ENCODE data around the gene STAC3. TPM values are rescaled to one million over a fixed set of nuclear protein-coding genes. Genes with fewer than 3 reads are reported as not detected.

STAC3 gene
- total RNA-seq, 1 experiment from 2014 or later, result 3.3 TPM

- TF ChIP-seq ATF3 (CRISPR knock-in tag; conservative IDR thresholded peaks at IDR 0.05) (no peak), CDX4 (CRISPR knock-in tag; IDR thresholded peaks at IDR 0.05; ENCODE audit: borderline replicate concordance) (no peak), RORB (CRISPR knock-in tag; IDR thresholded peaks at IDR 0.05) (no peak), ZMAT4 (CRISPR knock-in tag; IDR thresholded peaks at IDR 0.05) (no peak), E2F5 (CRISPR knock-in tag; IDR thresholded peaks at IDR 0.05) (no peak), E2F1 (CRISPR knock-in tag; IDR thresholded peaks at IDR 0.05) (no peak), ZNF138 (CRISPR knock-in tag; conservative IDR thresholded peaks at IDR 0.05) (no peak), ZNF423 (CRISPR knock-in tag; IDR thresholded peaks at IDR 0.05) (no peak)
Measured at GRCh38 chr12:57201631-57202030, 49.4 kb downstream of the STAC3 start (continued).

- Mint-ChIP-seq H3K27me3 (ENCODE audit: low read depth) (no peaks in the 10 kb centered on the region), H3K9me3 (no peaks in the 10 kb centered on the region), H3K4me3 (no peak overlapping the region), H3K27ac (no peak overlapping the region), H3K36me3 (peaks cover 67% of the 10 kb centered on the region), H3K4me1 (no peaks in the 10 kb centered on the region)
- TF ChIP-seq ESRRA (CRISPR knock-in tag; IDR thresholded peaks at IDR 0.05; ENCODE audit: borderline replicate concordance) (no peak), NFYB (CRISPR knock-in tag; conservative IDR thresholded peaks at IDR 0.05; ENCODE audit: low read depth) (no peak), ETV6 (CRISPR knock-in tag; IDR thresholded peaks at IDR 0.05) (no peak), NFATC4 (CRISPR knock-in tag; IDR thresholded peaks at IDR 0.05) (no peak), ZSCAN18 (CRISPR knock-in tag; IDR thresholded peaks at IDR 0.05) (no peak), TCF7 (CRISPR knock-in tag; IDR thresholded peaks at IDR 0.05; ENCODE audit: low read depth) (no peak), JAZF1 (CRISPR knock-in tag; IDR thresholded peaks at IDR 0.05) (no peak)
- no peak for DNase-seq (ENCODE audit: low spot score)
- ATAC-seq, result no peak
- ChIA-PET CTCF (no interaction called here), POLR2A (no interaction called here)
Measured at GRCh38 chr12:57201219-57201618, 49.8 kb downstream of the STAC3 start.

- DNase-seq (ENCODE audit: low spot score) (no peak), ATAC-seq (no peak)
- no peak for TF ChIP-seq IRF2 (CRISPR knock-in tag; IDR thresholded peaks at IDR 0.05; ENCODE audit: borderline replicate concordance, low read depth)
- TF ChIP-seq NR2C2 (CRISPR knock-in tag; IDR thresholded peaks at IDR 0.05), result no peak
- TF ChIP-seq JUN (CRISPR knock-in tag; IDR thresholded peaks at IDR 0.05), result no peak
- TF ChIP-seq ZNF317 (CRISPR knock-in tag; IDR thresholded peaks at IDR 0.05; ENCODE audit: borderline replicate concordance, low read depth), result no peak
- CTCF ChIA-PET, result no interaction called here
- no peak overlapping the region for H3K4me3 Mint-ChIP-seq
- no peaks in the 10 kb centered on the region for H3K9me3 Mint-ChIP-seq
- peaks cover 66% of the 10 kb centered on the region for H3K36me3 Mint-ChIP-seq
- no peaks in the 10 kb centered on the region for H3K4me1 Mint-ChIP-seq
- POLR2A ChIA-PET, result no interaction called here
- H3K27ac Mint-ChIP-seq, result no peak overlapping the region
- H3K27me3 Mint-ChIP-seq (ENCODE audit: low read depth), result no peaks in the 10 kb centered on the region
Measured at GRCh38 chr12:57200497-57200896, 50.5 kb downstream of the STAC3 start.
